Subcutaneous abdominal adipose tissue (tissue), 5 donors: Measurements from ENCODE around the gene OR4E2.
"Not testable (repeated sequence)": the region's sequence is repeated elsewhere in the genome, so short reads cannot be mapped to it uniquely, and the experiment has no call there.

Experiments used
- H3K27ac ChIP-seq: one replicate; pipeline ENCODE4 v1.7.0; 2013; ENCODE audit warnings: low read depth, mild to moderate bottlenecking, inconsistent platforms, low read length, moderate library complexity
- H3K27me3 ChIP-seq, 5 donors: one replicate each; pipeline ENCODE4 v1.7.0; 2013; ENCODE audit warnings: low read length in 5 of 5, inconsistent platforms in 1 of 5; ENCODE audit not compliant: control insufficient read depth in 5 of 5, insufficient read depth in 4 of 5
- H3K36me3 ChIP-seq, 5 donors: one replicate each; pipeline ENCODE4 v1.7.0; 2013; ENCODE audit warnings: low read length in 5 of 5; ENCODE audit not compliant: control insufficient read depth in 5 of 5, insufficient read depth in 5 of 5
- H3K4me1 ChIP-seq, 5 donors: one replicate each; pipeline ENCODE4 v1.7.0; 2013; ENCODE audit warnings: low read length in 5 of 5, mild to moderate bottlenecking in 3 of 5, moderate library complexity in 1 of 5; ENCODE audit not compliant: control insufficient read depth in 5 of 5, insufficient read depth in 5 of 5
- H3K4me3 ChIP-seq, 5 donors: one replicate each; pipeline ENCODE4 v1.7.0; 2013; ENCODE audit warnings: low read length in 5 of 5, low read depth in 1 of 5
- H3K9ac ChIP-seq, 5 donors: one replicate each; pipeline ENCODE4 v1.7.0; 2013; ENCODE audit warnings: low read length in 5 of 5, mild to moderate bottlenecking in 4 of 5, moderate library complexity in 3 of 5
- H3K9me3 ChIP-seq, 5 donors: one replicate each; pipeline ENCODE4 v1.7.0; 2013; ENCODE audit warnings: low read length in 5 of 5; ENCODE audit not compliant: control insufficient read depth in 5 of 5
- donor health status: healthy.
- donor health status: healthy.
- donor health status: healthy.
- donor health status: healthy.
- donor health status: healthy.

Gene OR4E2

GRCh38 chr14:21680072-21680471 lies 26.4 kb downstream of the OR4E2 start:
- peaks cover 0 to 8% (median 0%) of the 10 kb centered on the region in 5 donors for H3K9me3 ChIP-seq
- H3K4me3 ChIP-seq, result no peak overlapping the region
- H3K4me1 ChIP-seq, result no peaks in the 10 kb centered on the region
- H3K27ac ChIP-seq, result no peak overlapping the region
- no peak overlapping the region for H3K9ac ChIP-seq
- H3K27me3 ChIP-seq, result no peaks in the 10 kb centered on the region
- H3K36me3 ChIP-seq, result no peaks in the 10 kb centered on the region

GRCh38 chr14:21686468-21686867 lies 32.8 kb downstream of the OR4E2 start:
- no peaks in the 10 kb centered on the region for H3K9me3 ChIP-seq
- H3K36me3 ChIP-seq, result no peaks in the 10 kb centered on the region
- H3K9ac ChIP-seq, result no peak overlapping the region
- H3K4me3 ChIP-seq, result no peak overlapping the region
- no peaks in the 10 kb centered on the region for H3K27me3 ChIP-seq
- H3K4me1 ChIP-seq, result no peaks in the 10 kb centered on the region
- no peak overlapping the region for H3K27ac ChIP-seq

- Histone ChIP-seq H3K9ac (no peak overlapping the region), H3K4me1 (no peaks in the 10 kb centered on the region), H3K9me3 (no peaks in the 10 kb centered on the region), H3K27ac (no peak overlapping the region), H3K36me3 (no peaks in the 10 kb centered on the region), H3K27me3 (no peaks in the 10 kb centered on the region), H3K4me3 (no peak overlapping the region)
Measured at GRCh38 chr14:21694425-21694824, 40.8 kb downstream of the OR4E2 start.

GRCh38 chr14:21697662-21698061 lies 44.0 kb downstream of the OR4E2 start:
- not testable (repeated sequence) for H3K36me3 ChIP-seq, H3K4me1 ChIP-seq, H3K9ac ChIP-seq, H3K9me3 ChIP-seq, H3K4me3 ChIP-seq, H3K27me3 ChIP-seq, H3K27ac ChIP-seq

GRCh38 chr14:21698538-21698937 lies 44.9 kb downstream of the OR4E2 start:
- H3K27ac ChIP-seq, H3K4me1 ChIP-seq, H3K9ac ChIP-seq, H3K9me3 ChIP-seq, H3K4me3 ChIP-seq, H3K36me3 ChIP-seq, H3K27me3 ChIP-seq: not testable (repeated sequence)

- H3K4me3 ChIP-seq, result no peak overlapping the region
- peaks cover 0 to 2% (median 0%) of the 10 kb centered on the region in 5 donors for H3K27me3 ChIP-seq
Measured at GRCh38 chr14:21699551-21699950, 45.9 kb downstream of the OR4E2 start.

GRCh38 chr14:21702316-21702715 lies 48.7 kb downstream of the OR4E2 start:
- peaks cover 0 to 2% (median 0%) of the 10 kb centered on the region in 5 donors for H3K27me3 ChIP-seq
- H3K9me3 ChIP-seq, result peaks cover 0 to 9% (median 3%) of the 10 kb centered on the region in 5 donors
- no peak overlapping the region for H3K4me3 ChIP-seq
- H3K36me3 ChIP-seq, result no peaks in the 10 kb centered on the region
- no peak overlapping the region for H3K9ac ChIP-seq
- no peak overlapping the region for H3K27ac ChIP-seq
- H3K4me1 ChIP-seq, result no peaks in the 10 kb centered on the region

More at GRCh38 chr14:21699551-21699950, 45.9 kb downstream of the OR4E2 start:
- H3K9me3 ChIP-seq, result no peaks in the 10 kb centered on the region
- no peak overlapping the region for H3K9ac ChIP-seq
- H3K36me3 ChIP-seq, result no peaks in the 10 kb centered on the region
- no peaks in the 10 kb centered on the region for H3K4me1 ChIP-seq
- H3K27ac ChIP-seq, result no peak overlapping the region

- H3K27me3 ChIP-seq, result peaks cover 0 to 2% (median 0%) of the 10 kb centered on the region in 5 donors
- H3K27ac ChIP-seq, result no peak overlapping the region
- no peaks in the 10 kb centered on the region for H3K36me3 ChIP-seq
- no peak overlapping the region for H3K4me3 ChIP-seq
- no peaks in the 10 kb centered on the region for H3K4me1 ChIP-seq
- H3K9me3 ChIP-seq, result peaks cover 0 to 9% (median 3%) of the 10 kb centered on the region in 5 donors
- H3K9ac ChIP-seq, result no peak overlapping the region
Measured at GRCh38 chr14:21703357-21704326, 50.0 kb downstream of the OR4E2 start.

- Histone ChIP-seq H3K27me3 (peaks cover 0 to 2% (median 0%) of the 10 kb centered on the region in 5 donors), H3K4me3 (no peak overlapping the region), H3K9ac (no peak overlapping the region), H3K4me1 (no peaks in the 10 kb centered on the region), H3K27ac (no peak overlapping the region), H3K36me3 (no peaks in the 10 kb centered on the region), H3K9me3 (peaks cover 0 to 9% (median 4%) of the 10 kb centered on the region in 5 donors)
Measured at GRCh38 chr14:21704338-21704737, 50.7 kb downstream of the OR4E2 start.

GRCh38 chr14:21711360-21711961 lies 57.8 kb downstream of the OR4E2 start:
- Histone ChIP-seq H3K27ac (no peak overlapping the region), H3K9me3 (peaks cover 0 to 6% (median 4%) of the 10 kb centered on the region in 5 donors), H3K36me3 (no peaks in the 10 kb centered on the region), H3K4me3 (no peak overlapping the region), H3K9ac (no peak overlapping the region), H3K27me3 (no peaks in the 10 kb centered on the region), H3K4me1 (no peaks in the 10 kb centered on the region)
